Jurkat, Clone E6-1 (cell line): Measurements from ENCODE around the gene PCSK6.
"Not testable (repeated sequence)": the region's sequence is repeated elsewhere in the genome, so short reads cannot be mapped to it uniquely, and the experiment has no call there.

Source experiments
- DNase-seq: peaks from one replicate; pipeline ENCODE4 v3.0.0-alpha.2; 2011; ENCODE audit warnings: low read depth, low spot score
- H3K4me3 ChIP-seq: 2 replicates; pipeline ENCODE4 v1.5.1; 2011; ENCODE audit warnings: mild to moderate bottlenecking, low read length, control low read depth, moderate library complexity

The PCSK6 gene

DNA sequence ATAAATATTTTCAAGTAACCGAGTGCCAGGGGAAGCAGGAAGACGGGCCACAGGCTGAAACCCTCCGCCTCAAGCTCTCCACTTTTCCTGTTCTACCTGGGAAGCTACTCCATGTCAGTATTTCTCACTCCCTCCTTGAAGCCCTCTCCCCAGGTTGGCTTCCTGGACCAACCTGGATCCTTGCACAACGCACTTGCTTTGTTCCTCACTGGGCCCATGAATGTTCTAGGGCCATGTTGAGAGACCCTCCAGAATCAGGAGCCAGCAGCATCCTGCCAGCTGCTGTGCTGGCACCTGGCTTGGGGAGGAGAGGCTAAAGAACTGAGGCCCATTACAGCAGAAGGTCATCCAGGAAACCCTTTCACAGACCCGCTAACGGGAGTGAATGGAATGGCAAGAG is 115.2 kb downstream of the PCSK6 start:
- no peak overlapping the region for H3K4me3 ChIP-seq
- DNase-seq, result no peak

DNA sequence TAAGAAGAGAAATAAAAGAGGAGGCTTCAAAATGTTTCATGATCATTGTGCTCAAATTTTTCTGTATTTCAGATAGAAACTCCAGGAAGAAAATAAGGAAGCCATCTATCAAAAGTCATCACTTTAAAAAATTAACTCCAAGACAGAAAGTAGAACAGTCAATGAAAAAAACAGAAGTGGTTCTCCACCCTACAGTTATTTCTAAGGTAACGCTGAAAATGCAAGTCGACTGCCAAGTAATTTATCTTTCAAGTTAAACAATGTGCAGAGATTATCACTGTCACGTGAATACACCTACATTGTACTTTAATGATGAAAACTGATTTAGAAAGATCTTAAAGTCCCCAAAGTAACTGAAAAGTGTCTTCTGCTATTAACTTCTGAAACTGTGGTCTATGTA is 115.9 kb downstream of the PCSK6 start:
- no peak for DNase-seq
- H3K4me3 ChIP-seq, result no peak overlapping the region

DNA sequence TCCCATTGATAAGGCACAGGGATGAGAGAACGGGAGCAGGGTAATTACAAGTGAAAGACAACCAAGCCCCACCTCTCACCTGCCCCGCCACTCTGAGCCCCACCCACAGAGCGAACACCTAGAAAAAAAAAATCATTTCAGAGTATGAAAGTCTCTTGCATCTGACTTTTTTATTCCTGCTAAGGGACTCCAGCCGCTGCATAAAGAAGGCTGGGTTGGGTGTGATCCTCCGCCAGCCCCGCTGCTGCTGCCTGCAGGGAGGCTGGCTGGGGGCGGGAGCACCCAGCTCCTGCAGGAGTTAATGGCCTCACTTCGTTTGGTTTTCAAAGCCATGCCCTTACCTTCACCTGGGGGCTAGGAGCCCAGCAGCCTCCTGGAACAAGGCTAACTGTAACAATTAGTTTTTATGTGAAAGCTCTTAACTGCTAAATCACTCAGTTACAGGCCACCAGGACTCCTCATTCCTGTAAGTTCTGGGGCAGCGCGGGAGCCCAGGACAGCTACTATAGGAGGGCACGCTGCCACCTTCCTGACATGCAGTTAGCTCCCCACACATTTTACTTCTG is 116.5 kb downstream of the PCSK6 start:
- no peak overlapping the region for H3K4me3 ChIP-seq

DNA sequence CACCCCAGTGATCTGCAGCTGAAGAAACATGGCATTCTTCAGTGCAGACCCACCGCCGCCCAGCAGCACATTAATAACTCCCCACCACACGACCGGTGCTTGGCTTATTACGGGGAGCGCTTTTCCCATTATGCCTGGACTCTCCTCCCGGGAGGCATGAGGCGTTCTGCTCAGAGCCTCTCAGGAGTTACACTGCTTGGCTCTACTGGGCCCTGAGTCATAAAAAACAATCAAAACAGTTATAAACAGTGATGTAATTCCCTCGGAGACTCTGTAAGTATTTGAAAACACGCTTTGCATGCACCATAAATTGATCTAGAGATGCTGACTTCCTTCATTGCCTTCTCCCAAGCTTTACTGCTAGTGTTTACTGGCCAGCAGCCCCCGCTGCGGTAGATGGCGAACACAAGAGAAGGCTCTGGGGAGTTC is 117.3 kb downstream of the PCSK6 start:
- no peak overlapping the region for H3K4me3 ChIP-seq
- DNase-seq, result no peak

More for the DNA sequence above, 116.5 kb downstream of the PCSK6 start:
- no peak for DNase-seq

DNA sequence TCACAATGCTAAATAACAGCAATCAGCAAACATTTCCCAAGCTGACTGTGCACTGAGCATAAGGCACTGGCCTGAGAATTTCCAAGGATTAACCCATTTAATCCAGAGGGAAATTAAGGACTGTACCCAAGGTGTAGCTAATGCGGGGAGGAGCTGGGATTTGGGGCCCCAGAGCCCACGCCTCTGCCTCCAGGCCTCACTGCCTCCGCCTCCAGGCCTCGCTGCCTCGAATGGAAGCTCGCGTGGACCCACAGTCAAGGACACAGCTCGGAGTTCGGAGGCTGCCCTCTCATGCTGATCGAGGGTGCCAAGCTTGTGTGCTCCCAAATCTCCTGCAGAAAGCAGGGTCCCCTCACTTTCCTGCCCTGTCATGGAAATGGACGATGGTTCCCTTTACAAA is 118.0 kb downstream of the PCSK6 start:
- DNase-seq, result no peak
- H3K4me3 ChIP-seq, result no peak overlapping the region

DNA sequence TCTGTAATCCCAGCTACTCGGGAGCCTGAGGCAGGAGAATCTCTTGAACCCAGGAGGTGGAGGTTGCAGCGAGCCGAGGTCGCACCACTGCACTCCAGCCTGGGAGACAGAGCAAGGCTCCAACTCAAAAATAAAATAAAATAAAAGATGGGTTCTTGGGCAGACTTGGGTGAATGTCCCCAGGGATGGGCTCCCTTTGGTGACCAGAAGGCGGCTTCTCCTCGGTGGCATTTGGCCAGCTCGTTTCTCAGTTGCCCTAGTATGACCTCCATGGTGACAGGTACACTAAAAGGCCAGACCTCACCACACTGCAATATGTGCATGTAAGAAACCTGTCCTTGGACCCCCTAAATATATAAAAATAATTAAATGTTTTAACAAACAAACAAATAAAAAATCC is 118.4 kb downstream of the PCSK6 start:
- H3K4me3 ChIP-seq, result no peak overlapping the region
- no peak for DNase-seq

DNA sequence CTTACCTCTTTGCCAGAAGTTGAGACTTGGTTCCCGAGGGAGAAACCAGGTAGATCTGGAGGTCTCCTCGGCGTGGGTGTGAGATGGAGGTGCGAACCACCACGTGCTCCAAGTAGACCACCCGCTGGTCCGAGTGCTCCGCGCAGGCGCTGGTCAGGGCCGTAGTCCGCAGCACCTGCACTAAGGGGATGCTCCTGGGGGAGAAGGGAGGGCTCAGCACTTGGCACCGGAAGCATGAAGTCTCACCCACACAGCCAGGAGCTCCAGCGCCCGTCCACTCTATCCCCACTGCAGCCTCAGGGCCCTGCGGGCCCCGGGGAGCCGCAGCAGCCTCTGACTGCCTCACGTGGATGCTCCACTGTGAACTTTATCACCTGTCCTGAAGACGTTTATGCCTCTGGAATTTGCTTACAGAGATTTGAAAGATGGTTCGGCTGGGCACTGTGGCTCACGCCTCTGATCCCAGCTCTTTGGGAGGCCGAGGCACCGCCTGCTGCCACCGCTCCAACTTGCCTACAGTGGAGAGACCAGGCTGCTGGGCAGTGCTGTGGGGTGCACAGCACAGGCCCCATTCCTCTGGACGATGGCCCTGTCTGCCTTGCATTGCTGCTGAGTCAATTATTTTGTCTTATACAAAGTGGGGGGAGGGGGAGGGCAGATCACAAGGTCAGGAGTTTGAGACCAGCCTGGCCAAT is 119.0 kb downstream of the PCSK6 start:
- DNase-seq, result no peak

DNA sequence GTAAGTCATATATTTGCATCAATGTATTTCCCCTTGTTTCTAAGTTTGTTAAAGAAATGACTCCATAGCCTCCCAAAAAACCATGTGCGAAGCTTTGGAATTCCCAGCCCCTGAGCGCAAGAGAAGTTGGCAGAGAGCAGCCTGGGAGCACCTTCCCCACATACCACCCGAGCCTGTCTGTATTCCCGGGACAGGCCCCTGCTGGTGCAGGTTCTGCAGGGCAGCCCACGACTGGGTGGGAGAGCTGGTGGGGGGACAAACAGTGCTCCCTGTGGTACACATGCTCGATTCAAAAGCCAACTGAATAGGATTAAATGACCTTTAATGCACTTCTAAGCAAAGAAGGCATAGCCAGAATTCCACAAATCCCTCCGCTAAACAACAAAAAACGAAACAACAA is 119.8 kb downstream of the PCSK6 start:
- no peak for DNase-seq

More for the DNA sequence above, 119.0 kb downstream of the PCSK6 start:
- H3K4me3 ChIP-seq, result no peak overlapping the region

DNA sequence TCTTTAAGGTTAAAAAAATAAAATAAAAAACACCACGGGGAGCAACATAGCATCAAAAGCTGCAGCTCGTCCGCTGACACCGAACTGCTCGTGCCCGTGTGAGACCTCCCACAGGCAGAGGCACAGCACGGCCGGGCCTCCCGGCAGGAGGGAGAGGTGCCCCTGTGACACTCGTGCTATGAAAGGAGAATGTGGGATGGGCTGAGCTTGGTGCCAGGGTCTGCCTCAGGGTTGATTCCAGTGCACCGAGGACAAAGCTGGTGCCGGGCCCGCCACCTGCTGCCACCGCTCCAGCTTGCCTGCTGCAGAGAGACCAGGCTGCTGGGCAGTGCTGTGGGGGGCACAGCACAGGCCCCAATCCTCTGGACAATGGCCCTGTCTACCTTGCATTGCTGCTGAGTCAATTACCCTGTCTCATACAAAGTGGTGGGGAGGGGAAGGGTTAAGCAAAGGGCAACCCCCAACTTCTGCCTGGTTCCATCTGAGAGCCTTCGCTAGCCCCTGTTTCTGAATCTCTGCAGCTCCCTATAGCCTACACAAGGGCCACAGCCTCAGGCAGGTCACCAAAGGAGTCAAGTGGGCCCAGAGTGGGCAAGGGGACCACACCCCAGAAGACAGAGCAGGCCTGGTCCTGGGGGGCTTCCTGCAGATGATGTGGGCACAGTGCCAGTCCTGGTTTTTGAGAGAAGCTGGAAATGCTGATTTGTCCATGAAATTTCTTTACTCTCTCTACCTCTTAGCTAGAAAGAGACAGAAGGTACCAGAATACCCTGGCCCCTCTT is 120.5 kb downstream of the PCSK6 start:
- H3K4me3 ChIP-seq, result no peak overlapping the region
- no peak for DNase-seq

More for the DNA sequence above, 119.8 kb downstream of the PCSK6 start:
- no peak overlapping the region for H3K4me3 ChIP-seq

DNA sequence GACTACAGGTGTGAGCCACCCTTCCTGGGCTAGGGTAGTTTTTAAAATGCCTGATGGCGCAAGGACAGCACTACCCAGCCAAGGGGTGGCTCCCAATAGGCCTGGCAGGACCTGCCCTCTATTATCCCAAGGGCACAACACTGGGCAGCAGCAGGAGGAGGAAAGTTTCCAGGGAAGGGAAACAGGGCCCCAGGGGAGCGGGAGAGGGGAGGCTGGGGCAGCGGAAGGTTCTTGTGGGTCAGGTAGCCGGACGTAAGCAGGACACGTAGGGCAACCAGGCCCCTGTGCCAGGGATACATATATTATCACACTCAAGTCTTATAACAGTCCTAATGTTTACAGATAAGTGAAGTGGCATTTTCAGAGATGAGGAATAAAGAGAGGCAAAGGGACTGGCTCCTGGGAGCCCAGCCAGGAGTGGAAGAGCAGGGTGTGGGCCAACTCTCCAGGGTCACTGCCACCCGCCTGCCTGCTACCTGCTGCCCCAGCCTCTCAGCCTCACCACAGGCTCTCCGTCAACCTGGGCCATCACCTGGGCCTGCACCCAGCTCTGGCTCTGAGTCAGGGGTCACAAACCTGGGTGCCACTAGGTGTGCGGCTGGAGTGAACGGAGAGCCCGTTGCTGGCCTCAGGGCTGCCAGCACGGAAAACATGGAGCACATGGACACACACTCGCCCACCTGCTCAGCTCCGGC is 121.3 kb downstream of the PCSK6 start:
- H3K4me3 ChIP-seq, result no peak overlapping the region
- no peak for DNase-seq

DNA sequence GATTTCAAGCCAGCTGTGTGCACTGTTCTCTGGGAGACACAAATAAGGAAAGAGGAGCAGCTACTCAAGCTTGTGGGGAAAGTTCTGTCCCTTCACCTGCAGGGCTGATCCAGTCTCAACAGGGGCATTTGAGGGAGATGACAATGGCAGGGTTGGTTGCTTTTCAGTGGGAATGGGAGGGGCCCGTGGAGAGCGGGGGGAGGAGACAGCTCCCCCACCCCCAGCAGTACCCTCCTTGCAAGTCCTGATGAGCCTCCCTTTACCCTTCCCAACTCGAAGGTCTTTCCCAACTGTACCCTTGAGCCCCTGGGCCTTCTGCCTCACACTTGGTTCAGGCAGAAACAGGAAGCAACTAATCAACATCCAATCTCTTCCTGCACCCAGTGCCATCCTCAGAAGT is 122.7 kb downstream of the PCSK6 start:
- no peak overlapping the region for H3K4me3 ChIP-seq
- no peak for DNase-seq

DNA sequence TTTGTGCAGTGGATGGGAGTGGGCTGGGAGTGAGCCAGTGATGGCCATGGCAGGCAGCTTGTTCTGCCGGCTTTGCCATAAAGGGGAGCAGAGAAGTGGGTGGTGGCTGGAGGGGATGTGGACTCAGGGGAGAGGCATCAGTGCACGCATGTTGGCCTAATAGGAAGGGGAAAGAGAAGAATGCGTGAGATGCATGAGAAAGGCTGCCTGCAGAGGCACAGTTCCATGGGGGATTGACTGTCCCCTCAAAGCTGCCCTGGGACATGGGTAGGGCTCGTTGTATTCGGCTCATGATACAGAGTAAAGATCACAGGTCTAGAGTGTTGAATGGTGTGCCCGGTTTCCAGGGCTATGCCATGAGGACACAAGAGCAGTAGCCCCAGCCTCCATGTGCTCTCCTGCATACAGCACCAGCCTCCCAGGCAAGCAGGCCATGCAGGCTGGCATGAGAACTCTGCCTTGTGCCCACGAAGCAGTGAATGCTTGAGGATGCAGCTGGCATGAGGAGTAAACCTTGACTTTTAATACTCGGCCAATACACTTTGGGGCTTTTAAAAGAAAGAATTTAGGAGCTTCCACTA is 126.4 kb downstream of the PCSK6 start:
- H3K4me3 ChIP-seq, result no peak overlapping the region
- DNase-seq, result no peak

DNA sequence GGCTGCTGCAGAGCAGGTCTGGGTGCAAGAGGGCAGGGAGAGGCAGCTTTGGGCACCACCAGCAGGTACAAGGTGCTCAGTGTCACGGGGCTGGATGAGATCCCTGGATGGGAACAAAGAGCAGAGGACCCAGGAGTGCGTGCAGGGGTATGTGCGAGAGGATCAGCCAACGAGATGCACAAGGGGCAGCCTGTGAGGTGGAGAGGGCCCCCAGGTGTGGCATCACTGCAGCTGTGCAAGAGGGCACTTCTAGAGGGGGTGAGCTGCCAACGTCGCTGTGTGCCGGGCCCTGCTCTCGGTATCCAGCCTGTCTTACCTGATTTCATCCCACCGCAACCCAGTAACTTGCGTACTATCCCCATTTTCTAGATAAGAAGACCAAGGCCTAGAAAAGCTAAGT is 127.1 kb downstream of the PCSK6 start:
- no peak overlapping the region for H3K4me3 ChIP-seq
- DNase-seq, result no peak

DNA sequence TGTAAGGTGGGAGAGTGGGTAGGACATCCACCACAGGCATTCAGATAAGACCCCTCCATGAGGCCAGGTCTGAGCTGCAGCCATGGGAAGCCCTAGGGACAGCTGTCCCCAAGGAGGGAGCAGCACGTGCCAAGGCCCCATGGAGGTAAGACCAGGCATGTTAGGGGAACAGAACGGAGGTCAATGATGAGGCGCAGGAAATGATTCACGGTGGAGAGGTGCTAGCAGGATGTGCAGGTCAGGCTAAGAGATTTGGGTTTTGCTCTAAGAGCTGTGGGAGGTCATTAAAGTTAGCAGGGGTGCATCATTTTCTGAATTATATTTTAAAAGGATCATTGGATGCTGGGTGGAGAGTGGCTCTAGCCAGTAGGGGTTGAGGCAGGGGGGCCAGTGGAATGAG is 128.1 kb downstream of the PCSK6 start:
- DNase-seq, result no peak
- no peak overlapping the region for H3K4me3 ChIP-seq

DNA sequence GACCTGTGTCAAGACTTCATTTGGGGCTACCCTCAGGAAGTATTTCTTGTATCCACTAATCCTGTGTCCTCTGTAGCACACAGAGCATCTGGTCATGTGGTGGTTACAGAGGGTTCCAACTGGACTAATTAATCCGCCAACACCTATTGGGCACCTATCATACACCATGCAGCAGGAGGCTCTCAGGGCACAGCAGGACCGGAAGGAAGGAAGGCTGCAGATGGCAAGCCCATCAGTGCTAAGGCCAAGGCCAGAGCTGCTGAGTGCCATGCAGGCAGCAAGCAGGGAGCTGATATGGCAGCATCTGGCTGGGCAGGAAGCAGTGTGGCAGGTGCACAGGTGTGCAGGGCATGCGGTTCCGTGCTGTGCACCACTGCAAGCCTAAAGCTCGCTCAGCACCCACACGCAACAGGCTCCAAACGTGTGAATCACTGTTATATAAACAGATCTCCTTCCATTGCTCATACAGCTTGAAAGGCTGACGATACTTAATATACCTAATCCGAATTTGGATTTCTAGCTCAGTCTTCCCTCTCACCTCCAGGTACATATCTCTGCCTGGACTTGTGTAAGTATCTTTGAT is 130.1 kb downstream of the PCSK6 start:
- no peak for DNase-seq

DNA sequence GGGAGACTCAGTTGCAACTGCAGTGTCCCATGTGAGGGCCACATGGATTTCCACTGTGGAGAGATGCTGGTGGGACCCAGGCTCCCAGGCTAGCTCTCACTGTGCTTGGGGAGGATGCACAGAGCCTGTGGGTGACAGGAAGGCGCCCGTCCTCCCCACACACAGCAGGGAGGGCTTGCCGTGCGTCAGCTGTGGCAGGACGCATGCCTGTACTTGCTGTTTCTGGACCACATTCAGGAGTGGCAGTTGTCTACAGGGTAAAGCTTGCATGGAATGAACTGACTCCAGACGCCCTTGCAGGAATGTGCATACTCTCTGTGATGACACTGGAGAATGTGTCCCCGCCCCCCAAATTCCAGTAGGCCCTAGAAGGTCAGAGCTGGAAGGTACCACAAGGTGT is 130.6 kb downstream of the PCSK6 start:
- no peak overlapping the region for H3K4me3 ChIP-seq
- DNase-seq, result no peak

More for the DNA sequence above, 130.1 kb downstream of the PCSK6 start:
- H3K4me3 ChIP-seq, result no peak overlapping the region

DNA sequence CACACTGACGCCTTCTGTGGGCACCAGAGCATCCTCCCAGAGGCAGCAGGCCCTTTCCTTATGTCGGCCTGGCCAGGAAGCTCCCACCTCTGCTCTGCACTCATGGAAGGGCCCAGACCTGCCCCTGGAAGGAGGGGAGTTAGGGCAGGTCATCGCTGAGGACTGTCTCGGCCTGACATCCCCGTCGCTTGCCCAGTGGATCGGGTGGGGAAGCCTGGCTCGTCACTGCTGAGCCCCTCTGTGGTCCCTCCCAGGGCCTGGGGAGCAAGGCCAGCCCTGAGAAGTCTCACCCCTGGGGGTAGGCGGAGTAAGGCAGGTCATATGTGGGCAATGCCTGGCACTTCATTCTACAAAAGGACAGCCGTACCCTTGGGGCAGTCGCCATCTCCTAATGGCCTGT is 131.6 kb downstream of the PCSK6 start:
- DNase-seq, result no peak
- no peak overlapping the region for H3K4me3 ChIP-seq

DNA sequence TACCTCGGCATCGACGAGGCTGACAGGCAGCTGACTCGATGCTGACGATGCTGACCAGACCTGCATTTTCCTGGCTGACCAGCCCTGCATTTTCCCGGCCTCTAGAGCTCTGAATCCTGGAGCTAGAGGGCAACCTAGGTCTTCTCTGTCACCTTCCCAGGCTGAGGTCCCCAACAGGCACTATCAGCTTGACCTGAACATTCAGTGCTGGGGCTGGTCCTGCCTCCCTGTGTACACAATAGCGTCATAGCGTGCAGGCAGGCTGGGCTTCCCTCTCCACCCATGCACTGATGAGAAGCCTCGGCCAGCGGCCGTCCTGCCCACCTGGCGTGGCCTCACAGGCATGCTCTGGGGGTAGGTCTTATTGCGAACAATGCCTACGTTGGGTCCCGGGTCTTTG is 132.2 kb downstream of the PCSK6 start:
- DNase-seq, result no peak

DNA sequence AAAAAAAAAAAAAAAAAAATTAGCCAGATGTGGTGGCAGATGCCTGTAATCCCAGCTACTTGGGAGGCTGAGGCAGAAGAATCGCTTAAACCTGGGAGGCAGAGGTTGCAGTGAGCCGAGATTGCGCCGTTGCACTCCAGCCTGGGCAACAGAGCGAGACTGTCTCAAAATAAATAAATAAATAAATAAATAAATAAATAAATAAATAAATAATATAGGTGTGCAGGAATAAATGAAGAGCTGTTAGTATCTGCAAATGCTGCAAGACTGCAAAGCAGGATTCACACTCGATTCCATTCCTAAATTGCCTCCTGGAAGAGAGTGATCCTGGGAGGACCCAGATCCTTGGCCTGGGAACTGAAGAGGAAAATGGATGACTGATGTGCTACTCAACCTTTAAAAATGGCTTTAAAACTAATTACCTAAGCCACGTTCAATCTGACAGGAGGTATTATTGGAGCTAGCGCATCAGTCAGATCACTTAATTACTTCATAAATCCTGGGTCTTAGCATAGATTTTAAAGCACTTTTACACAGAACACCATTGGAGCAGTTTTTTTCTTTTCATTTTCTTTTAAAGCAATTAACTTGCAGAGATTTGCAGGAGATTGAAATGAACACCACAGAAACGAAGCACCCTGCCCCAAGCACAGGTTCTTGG is 132.9 kb downstream of the PCSK6 start:
- not testable (repeated sequence) for DNase-seq, H3K4me3 ChIP-seq

More for the DNA sequence above, 132.2 kb downstream of the PCSK6 start:
- H3K4me3 ChIP-seq, result no peak overlapping the region
